ENCODE measurements around the gene MYO1E.
"Not testable (repeated sequence)": the region's sequence is repeated elsewhere in the genome, so short reads cannot be mapped to it uniquely, and the experiment has no call there.

MYO1E gene

GRCh38 chr15:59352189-59352588 is 20.5 kb downstream of the MYO1E start:
- H3K9me3 ChIP-seq (ENCODE audit: control insufficient read depth, insufficient read depth, low read depth, low read length) = no peaks in the 10 kb centered on the region
- peaks cover 74% of the 10 kb centered on the region for H3K4me1 ChIP-seq (ENCODE audit: control insufficient read depth, insufficient read depth, low read length)
- no peaks in the 10 kb centered on the region for H3K36me3 ChIP-seq (ENCODE audit: control insufficient read depth, insufficient read depth, low read length)
- H3K27me3 ChIP-seq (ENCODE audit: control insufficient read depth, insufficient read depth, low read length) = no peaks in the 10 kb centered on the region
- H3K27ac ChIP-seq (ENCODE audit: low read depth, low read length) = no peak overlapping the region
- no peak overlapping the region for H3K9ac ChIP-seq (ENCODE audit: low read length)
- H3K4me3 ChIP-seq (ENCODE audit: low read depth, low read length) = no peak overlapping the region

DNA sequence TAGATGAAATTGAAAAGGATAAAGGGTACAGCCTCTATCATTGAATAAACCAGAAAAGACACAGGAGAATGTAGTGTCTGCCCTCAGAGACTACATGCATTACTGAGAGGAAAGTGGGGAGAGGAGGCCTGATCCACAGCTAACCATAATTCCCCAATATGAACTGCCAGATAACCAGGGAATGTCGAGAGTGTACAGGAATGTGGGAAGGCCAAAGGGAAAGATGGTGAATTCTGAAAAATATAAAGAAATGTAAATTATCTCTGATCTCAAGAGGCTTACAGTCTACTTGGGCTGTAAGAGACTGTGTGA is 22.3 kb downstream of the MYO1E start:
- no peak overlapping the region for H3K9ac ChIP-seq (ENCODE audit: low read length)
- H3K4me3 ChIP-seq (ENCODE audit: low read depth, low read length) = no peak overlapping the region
- H3K9me3 ChIP-seq (ENCODE audit: control insufficient read depth, insufficient read depth, low read depth, low read length) = no peaks in the 10 kb centered on the region
- no peaks in the 10 kb centered on the region for H3K36me3 ChIP-seq (ENCODE audit: control insufficient read depth, insufficient read depth, low read length)
- H3K27me3 ChIP-seq (ENCODE audit: control insufficient read depth, insufficient read depth, low read length) = no peaks in the 10 kb centered on the region
- H3K27ac ChIP-seq (ENCODE audit: low read depth, low read length) = peak overlapping the region; percentile 52; the same call in 1 of the 2 replicates
- peaks cover 68% of the 10 kb centered on the region for H3K4me1 ChIP-seq (ENCODE audit: control insufficient read depth, insufficient read depth, low read length)

- H3K9me3 ChIP-seq (ENCODE audit: control insufficient read depth, insufficient read depth, low read depth, low read length) = no peaks in the 10 kb centered on the region
- H3K4me1 ChIP-seq (ENCODE audit: control insufficient read depth, insufficient read depth, low read length) = peaks cover 62% of the 10 kb centered on the region
- no peak overlapping the region for H3K9ac ChIP-seq (ENCODE audit: low read length)
- H3K27ac ChIP-seq (ENCODE audit: low read depth, low read length) = peak overlapping the region; percentile 52; the same call in 1 of the 2 replicates
- H3K27me3 ChIP-seq (ENCODE audit: control insufficient read depth, insufficient read depth, low read length) = no peaks in the 10 kb centered on the region
- no peak overlapping the region for H3K4me3 ChIP-seq (ENCODE audit: low read depth, low read length)
- no peaks in the 10 kb centered on the region for H3K36me3 ChIP-seq (ENCODE audit: control insufficient read depth, insufficient read depth, low read length)
Observed at GRCh38 chr15:59349680-59350420, 22.8 kb downstream of the MYO1E start.

GRCh38 chr15:59347915-59348314 is 24.8 kb downstream of the MYO1E start:
- no peaks in the 10 kb centered on the region for H3K36me3 ChIP-seq (ENCODE audit: control insufficient read depth, insufficient read depth, low read length)
- no peak overlapping the region for H3K9ac ChIP-seq (ENCODE audit: low read length)
- H3K27ac ChIP-seq (ENCODE audit: low read depth, low read length) = peak overlapping the region; percentile 17; the same call in 1 of the 2 replicates

DNA sequence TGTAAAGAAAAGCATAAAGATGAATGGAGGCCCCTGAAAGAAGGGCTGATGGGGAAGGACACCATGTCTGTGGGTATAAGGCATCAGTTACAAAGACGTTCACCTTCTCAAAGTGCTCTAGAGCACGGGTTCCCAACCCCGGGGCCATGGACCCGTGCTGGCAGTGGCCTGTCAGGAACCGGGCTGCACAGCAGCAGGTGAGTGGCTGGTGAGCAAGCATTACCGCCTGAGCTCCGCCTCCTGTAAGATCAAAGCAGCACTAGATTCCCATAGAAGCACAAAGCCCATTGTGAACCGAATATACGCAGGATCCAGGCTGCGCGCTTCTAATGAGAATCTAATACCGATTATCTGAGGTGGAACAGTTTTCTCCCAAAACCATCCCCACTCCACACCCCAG is 25.7 kb downstream of the MYO1E start:
- no peaks in the 10 kb centered on the region for H3K27me3 ChIP-seq (ENCODE audit: control insufficient read depth, insufficient read depth, low read length)
- no peak overlapping the region for H3K27ac ChIP-seq (ENCODE audit: low read depth, low read length)
- no peak overlapping the region for H3K9ac ChIP-seq (ENCODE audit: low read length)

More at GRCh38 chr15:59347915-59348314, 24.8 kb downstream of the MYO1E start:
- Histone ChIP-seq H3K4me1 (ENCODE audit: control insufficient read depth, insufficient read depth, low read length) (peaks cover 54% of the 10 kb centered on the region), H3K27me3 (ENCODE audit: control insufficient read depth, insufficient read depth, low read length) (no peaks in the 10 kb centered on the region), H3K4me3 (ENCODE audit: low read depth, low read length) (no peak overlapping the region), H3K9me3 (ENCODE audit: control insufficient read depth, insufficient read depth, low read depth, low read length) (no peaks in the 10 kb centered on the region)

DNA sequence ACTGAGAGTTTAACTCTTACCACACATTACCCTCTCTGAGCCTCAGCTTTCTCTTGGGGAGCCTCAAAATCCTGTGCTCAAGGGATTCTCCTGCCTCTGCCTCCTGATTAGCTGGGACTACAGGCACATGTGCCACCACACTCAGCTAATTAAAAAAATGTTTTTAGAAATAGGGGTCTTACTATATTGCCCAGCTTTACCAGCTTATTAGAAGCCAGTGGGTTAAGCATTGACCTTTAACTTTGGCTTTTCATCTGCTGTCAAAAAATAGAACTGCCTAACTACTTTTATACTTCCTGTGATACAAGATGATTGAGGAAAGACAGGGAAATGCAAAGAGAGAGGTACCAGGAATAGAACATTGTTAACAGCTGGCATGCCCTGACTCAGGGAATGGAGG is 27.3 kb downstream of the MYO1E start:
- Histone ChIP-seq H3K27ac (ENCODE audit: low read depth, low read length) (no peak overlapping the region), H3K36me3 (ENCODE audit: control insufficient read depth, insufficient read depth, low read length) (no peaks in the 10 kb centered on the region), H3K27me3 (ENCODE audit: control insufficient read depth, insufficient read depth, low read length) (no peaks in the 10 kb centered on the region), H3K4me1 (ENCODE audit: control insufficient read depth, insufficient read depth, low read length) (peaks cover 31% of the 10 kb centered on the region), H3K9me3 (ENCODE audit: control insufficient read depth, insufficient read depth, low read depth, low read length) (no peaks in the 10 kb centered on the region), H3K4me3 (ENCODE audit: low read depth, low read length) (no peak overlapping the region), H3K9ac (ENCODE audit: low read length) (no peak overlapping the region)

More for the DNA sequence above, 25.7 kb downstream of the MYO1E start:
- Histone ChIP-seq H3K4me3 (ENCODE audit: low read depth, low read length) (no peak overlapping the region), H3K36me3 (ENCODE audit: control insufficient read depth, insufficient read depth, low read length) (no peaks in the 10 kb centered on the region), H3K9me3 (ENCODE audit: control insufficient read depth, insufficient read depth, low read depth, low read length) (no peaks in the 10 kb centered on the region), H3K4me1 (ENCODE audit: control insufficient read depth, insufficient read depth, low read length) (peaks cover 44% of the 10 kb centered on the region)

DNA sequence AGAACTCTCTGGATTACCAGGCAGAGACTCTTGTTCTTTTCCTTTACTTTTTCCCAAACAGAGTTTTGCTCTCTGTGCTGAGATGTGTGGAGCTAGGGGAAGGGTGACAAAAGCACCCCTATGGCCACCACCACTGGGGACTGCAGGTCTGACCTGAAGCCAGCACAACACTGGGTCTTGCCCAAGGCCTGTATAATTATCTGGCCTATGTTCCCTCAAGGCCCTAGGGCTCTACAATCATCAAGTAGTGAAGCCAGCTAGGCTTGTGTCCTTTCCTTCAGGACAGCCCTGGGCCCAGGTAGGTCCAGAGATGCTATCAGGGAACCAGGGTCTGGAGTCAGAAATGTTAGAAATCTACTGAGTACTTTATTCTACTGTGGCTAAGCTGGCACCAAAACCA is 28.4 kb downstream of the MYO1E start:
- no peak overlapping the region for H3K9ac ChIP-seq (ENCODE audit: low read length)
- H3K27ac ChIP-seq (ENCODE audit: low read depth, low read length) = no peak overlapping the region
- H3K27me3 ChIP-seq (ENCODE audit: control insufficient read depth, insufficient read depth, low read length) = no peaks in the 10 kb centered on the region
- H3K4me1 ChIP-seq (ENCODE audit: control insufficient read depth, insufficient read depth, low read length) = peaks cover 21% of the 10 kb centered on the region
- H3K9me3 ChIP-seq (ENCODE audit: control insufficient read depth, insufficient read depth, low read depth, low read length) = no peaks in the 10 kb centered on the region
- no peaks in the 10 kb centered on the region for H3K36me3 ChIP-seq (ENCODE audit: control insufficient read depth, insufficient read depth, low read length)
- H3K4me3 ChIP-seq (ENCODE audit: low read depth, low read length) = no peak overlapping the region

DNA sequence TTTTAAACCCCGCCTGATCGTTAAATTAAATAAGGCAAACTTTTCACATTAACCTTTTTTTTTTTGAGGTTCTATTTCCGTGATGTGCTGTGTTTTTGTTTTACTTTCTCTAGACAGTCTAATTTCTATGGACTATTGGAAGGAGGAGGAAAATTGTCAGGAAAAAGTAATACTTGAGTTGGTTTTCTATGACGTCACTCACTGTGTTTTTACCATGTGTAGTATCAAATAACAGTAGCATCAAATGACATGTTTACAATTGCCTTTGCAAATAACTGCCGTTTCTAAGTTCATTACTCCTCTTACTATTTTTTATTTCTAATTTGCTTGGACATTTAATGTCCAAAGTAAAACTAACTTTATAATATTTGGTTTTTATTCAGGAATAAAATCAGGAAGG is 32.3 kb downstream of the MYO1E start:
- no peak overlapping the region for H3K4me3 ChIP-seq (ENCODE audit: low read depth, low read length)
- H3K36me3 ChIP-seq (ENCODE audit: control insufficient read depth, insufficient read depth, low read length) = no peaks in the 10 kb centered on the region
- H3K27ac ChIP-seq (ENCODE audit: low read depth, low read length) = no peak overlapping the region
- no peaks in the 10 kb centered on the region for H3K4me1 ChIP-seq (ENCODE audit: control insufficient read depth, insufficient read depth, low read length)
- H3K9me3 ChIP-seq (ENCODE audit: control insufficient read depth, insufficient read depth, low read depth, low read length) = no peaks in the 10 kb centered on the region
- H3K27me3 ChIP-seq (ENCODE audit: control insufficient read depth, insufficient read depth, low read length) = no peaks in the 10 kb centered on the region
- H3K9ac ChIP-seq (ENCODE audit: low read length) = no peak overlapping the region

DNA sequence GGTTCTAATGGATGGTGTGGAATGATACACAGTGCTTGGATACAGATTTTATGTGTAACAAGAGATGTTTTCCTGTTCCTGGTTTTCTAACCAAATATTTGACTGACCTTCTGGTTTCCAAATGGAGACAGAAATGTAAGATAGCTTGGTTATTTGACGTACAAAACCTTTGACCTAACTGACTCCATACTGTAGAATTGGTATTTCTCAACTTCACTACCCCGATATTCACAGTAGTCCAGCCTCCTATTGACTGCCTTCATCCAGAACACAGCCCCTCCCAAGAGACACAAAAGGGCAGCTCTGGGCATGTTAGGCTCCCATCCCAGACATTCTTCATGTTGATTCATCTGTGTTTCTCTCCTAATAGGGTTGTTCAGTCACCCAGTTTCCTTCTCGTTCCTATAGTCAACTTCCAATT is 33.4 kb downstream of the MYO1E start:
- Histone ChIP-seq H3K4me3 (ENCODE audit: low read depth, low read length) (no peak overlapping the region), H3K27ac (ENCODE audit: low read depth, low read length) (no peak overlapping the region), H3K36me3 (ENCODE audit: control insufficient read depth, insufficient read depth, low read length) (no peaks in the 10 kb centered on the region), H3K4me1 (ENCODE audit: control insufficient read depth, insufficient read depth, low read length) (no peaks in the 10 kb centered on the region), H3K9me3 (ENCODE audit: control insufficient read depth, insufficient read depth, low read depth, low read length) (no peaks in the 10 kb centered on the region), H3K9ac (ENCODE audit: low read length) (no peak overlapping the region), H3K27me3 (ENCODE audit: control insufficient read depth, insufficient read depth, low read length) (no peaks in the 10 kb centered on the region)

DNA sequence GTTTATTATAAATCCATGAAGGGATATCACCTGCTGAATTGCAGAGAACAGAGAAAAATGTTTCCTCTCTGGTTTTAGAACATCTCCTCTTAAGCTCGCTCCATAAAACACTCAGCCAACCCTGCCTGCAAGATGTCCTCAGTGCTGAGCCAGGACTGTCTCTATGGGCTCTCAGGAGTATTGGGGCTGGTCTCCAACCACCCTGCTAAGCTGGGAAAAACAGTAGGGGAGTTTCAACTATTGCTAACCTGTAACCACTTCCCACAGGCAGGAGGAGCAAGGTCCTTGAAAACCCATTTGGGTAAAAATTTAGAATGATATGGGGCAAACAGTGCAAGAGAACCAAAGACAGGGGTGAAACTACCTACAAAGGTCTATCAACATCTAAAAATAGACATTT is 34.3 kb downstream of the MYO1E start:
- H3K9me3 ChIP-seq (ENCODE audit: control insufficient read depth, insufficient read depth, low read depth, low read length) = no peaks in the 10 kb centered on the region
- no peak overlapping the region for H3K4me3 ChIP-seq (ENCODE audit: low read depth, low read length)
- H3K27ac ChIP-seq (ENCODE audit: low read depth, low read length) = no peak overlapping the region
- no peaks in the 10 kb centered on the region for H3K36me3 ChIP-seq (ENCODE audit: control insufficient read depth, insufficient read depth, low read length)
- H3K4me1 ChIP-seq (ENCODE audit: control insufficient read depth, insufficient read depth, low read length) = no peaks in the 10 kb centered on the region
- H3K9ac ChIP-seq (ENCODE audit: low read length) = no peak overlapping the region
- no peaks in the 10 kb centered on the region for H3K27me3 ChIP-seq (ENCODE audit: control insufficient read depth, insufficient read depth, low read length)

GRCh38 chr15:59336725-59337124 is 35.9 kb downstream of the MYO1E start:
- peaks cover 11% of the 10 kb centered on the region for H3K4me1 ChIP-seq (ENCODE audit: control insufficient read depth, insufficient read depth, low read length)
- H3K4me3 ChIP-seq (ENCODE audit: low read depth, low read length); H3K27me3 ChIP-seq (ENCODE audit: control insufficient read depth, insufficient read depth, low read length): not testable (repeated sequence)

More at GRCh38 chr15:59336725-59337124, 35.9 kb downstream of the MYO1E start:
- H3K27ac ChIP-seq (ENCODE audit: low read depth, low read length); H3K9me3 ChIP-seq (ENCODE audit: control insufficient read depth, insufficient read depth, low read depth, low read length); H3K9ac ChIP-seq (ENCODE audit: low read length); H3K36me3 ChIP-seq (ENCODE audit: control insufficient read depth, insufficient read depth, low read length): not testable (repeated sequence)
